K562 (cell line): ENCODE results near the gene ZNHIT6.

Experiments
- ARNT ChIP-seq, 2 experiments: fragments of 450-650 bp; IDR thresholded peaks; 2 replicates each; pipeline ENCODE4 v1.6.1; 2016; ENCODE audit warnings: mild to moderate bottlenecking in 1 of 2
- BCL6 ChIP-seq: fragments of 250-450 bp; sonication (Bioruptor Pico); IDR thresholded peaks from 2 replicates; pipeline ENCODE4 v1.4.0; 2020
- CREB1 ChIP-seq, 2 experiments: sonication (generic) in 1 of 2; formaldehyde crosslinking in 1 of 2; IDR thresholded peaks; 2 replicates each; pipeline versions ENCODE4 v1.6.1 to v1.8.0; 2012 to 2022; ENCODE audit warnings: inconsistent platforms in 1 of 2, mild to moderate bottlenecking in 1 of 2, missing genetic modification reagents in 1 of 2, moderate library complexity in 1 of 2
- CTCF ChIP-seq, 3 experiments: IDR thresholded peaks in 2 of 3; conservative IDR thresholded peaks in 1 of 3; 2 replicates each; pipeline ENCODE4 v1.5.1; 2011 to 2012; ENCODE audit warnings: low read length in 3 of 3, mild to moderate bottlenecking in 3 of 3, control low read depth in 2 of 3, improper control_type of control experiment in 1 of 3, inconsistent platforms in 1 of 3, low read depth in 1 of 3, mixed read lengths in 1 of 3, moderate library complexity in 1 of 3; ENCODE audit not compliant: insufficient read depth in 2 of 3
- JUND ChIP-seq, 2 experiments: IDR thresholded peaks; 2 replicates in 1 of 2; 3 replicates in 1 of 2; pipeline ENCODE4 v1.6.1; 2011; ENCODE audit warnings: borderline replicate concordance in 2 of 2, low read depth in 2 of 2, low read length in 2 of 2, improper control_type of control experiment in 1 of 2, missing biosample characterization in 1 of 2, missing genetic modification characterization in 1 of 2, missing genetic modification reagents in 1 of 2
- NFE2L1 ChIP-seq: fragments of 450-650 bp; IDR thresholded peaks from 2 replicates; pipeline ENCODE4 v1.6.1; 2016; ENCODE audit warnings: missing genetic modification characterization, low read depth, mild to moderate bottlenecking, missing compliant biosample characterization, moderate library complexity, borderline replicate concordance
- POLR2A ChIP-seq: fragments of 450-650 bp; conservative IDR thresholded peaks from 2 replicates; pipeline ENCODE4 v1.6.1; 2016
- PRDM10 ChIP-seq: fragments of 450-650 bp; IDR thresholded peaks from 2 replicates; pipeline ENCODE4 v1.6.1; 2018; ENCODE audit not compliant: partially characterized antibody
- SMAD1 ChIP-seq: fragments of 150-350 bp; IDR thresholded peaks from 2 replicates; pipeline ENCODE4 v1.6.1; 2014; ENCODE audit warnings: low read length, low read depth; ENCODE audit not compliant: partially characterized antibody
- TAF1 ChIP-seq: IDR thresholded peaks from 2 replicates; pipeline ENCODE4 v1.6.1; 2011; ENCODE audit warnings: mild to moderate bottlenecking, low read length, moderate library complexity; ENCODE audit not compliant: insufficient read depth, control insufficient read depth, severe bottlenecking; ENCODE audit errors: extremely low read depth
- ZNF239 ChIP-seq: fragments of 250-450 bp; sonication (Bioruptor Pico); IDR thresholded peaks from 2 replicates; pipeline ENCODE4 v1.4.0; 2020; ENCODE audit warnings: mild to moderate bottlenecking
- ZNF589 ChIP-seq: fragments of 200-800 bp; sonication (Bioruptor generic); IDR thresholded peaks from 2 replicates; pipeline ENCODE4 v1.6.1; 2016; ENCODE audit warnings: low read depth, missing genetic modification characterization, missing compliant biosample characterization
- ZNF668 ChIP-seq: fragments of 250-450 bp; sonication (Bioruptor Pico); IDR thresholded peaks from 2 replicates; pipeline ENCODE4 v1.8.0; 2022; ENCODE audit warnings: mild to moderate bottlenecking, inconsistent platforms
- TF ChIP-seq, protein P1 (sequence below), 2 experiments: fragments of 450-650 bp in 1 of 2; sonication (generic) in 1 of 2; formaldehyde crosslinking; conservative IDR thresholded peaks; 2 replicates each; pipeline versions ENCODE4 v1.4.0 to v1.8.1; 2020 to 2022; ENCODE audit warnings: mild to moderate bottlenecking in 1 of 2, missing genetic modification reagents in 1 of 2

GRCh38 chr1:85707267-85707989, 805 bp downstream of the ZNHIT6 start:
- TF ChIP-seq CTCF (IDR thresholded peaks at IDR 0.05 in 2 of 3, conservative IDR thresholded peaks at IDR 0.05 in 1 of 3; ENCODE audit: insufficient read depth in 2 of 3, low read depth in 1 of 3, low read length in 3 of 3), result no peak
- no peak for TF ChIP-seq ARNT (IDR thresholded peaks at IDR 0.05)
- TF ChIP-seq SMAD1, result no peak
- no peak for TF ChIP-seq JUND (IDR thresholded peaks at IDR 0.05; ENCODE audit: borderline replicate concordance, low read depth, low read length)
- no peak for TF ChIP-seq JUND (tag; IDR thresholded peaks at IDR 0.05; ENCODE audit: borderline replicate concordance, low read depth, low read length)
- TF ChIP-seq ZNF668, result no peak
- TF ChIP-seq CREB1 (IDR thresholded peaks at IDR 0.05), result no peak
- no peak for TF ChIP-seq CREB1 (CRISPR knock-in tag; IDR thresholded peaks at IDR 0.05)
- no peak for TF ChIP-seq ZNF589 (CRISPR knock-in tag)
- TF ChIP-seq, protein P1, sequence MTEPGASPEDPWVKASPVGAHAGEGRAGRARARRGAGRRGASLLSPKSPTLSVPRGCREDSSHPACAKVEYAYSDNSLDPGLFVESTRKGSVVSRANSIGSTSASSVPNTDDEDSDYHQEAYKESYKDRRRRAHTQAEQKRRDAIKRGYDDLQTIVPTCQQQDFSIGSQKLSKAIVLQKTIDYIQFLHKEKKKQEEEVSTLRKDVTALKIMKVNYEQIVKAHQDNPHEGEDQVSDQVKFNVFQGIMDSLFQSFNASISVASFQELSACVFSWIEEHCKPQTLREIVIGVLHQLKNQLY (CRISPR knock-in tag; conservative IDR thresholded peaks at IDR 0.05), result no peak
- no peak for TF ChIP-seq ZNF239 (CRISPR knock-in tag)
- TF ChIP-seq TAF1, result no peak
- no peak for TF ChIP-seq NFE2L1 (tag)
- peak; percentile 60 for TF ChIP-seq PRDM10
- TF ChIP-seq BCL6 (CRISPR knock-in tag), result no peak
- TF ChIP-seq POLR2A, result no peak
